GM23338 (cell line): ENCODE results near the gene PCIF1.

Experiments
- EZH2 ChIP-seq: fragments of 200-600 bp; sonication (generic); IDR thresholded peaks from one replicate; pipeline ENCODE4 v1.8.0; 2017; ENCODE audit warnings: antibody characterized with exemption, mild to moderate bottlenecking, low read depth; ENCODE audit not compliant: unreplicated experiment
- EZH2phosphoT487 ChIP-seq: fragments of 200-600 bp; sonication (generic); IDR thresholded peaks from one replicate; pipeline ENCODE4 v1.8.1; 2018; ENCODE audit warnings: antibody characterized with exemption; ENCODE audit not compliant: unreplicated experiment
- JUNB ChIP-seq: IDR thresholded peaks from one replicate; pipeline ENCODE4 v1.6.1; 2016; ENCODE audit warnings: antibody characterized with exemption; ENCODE audit not compliant: unreplicated experiment
- POLR2AphosphoS5 ChIP-seq: IDR thresholded peaks from 2 replicates; pipeline ENCODE4 v1.6.1; 2016; ENCODE audit warnings: antibody characterized with exemption, low read depth
- ZNF114 ChIP-seq: fragments of 250-450 bp; sonication (Bioruptor Pico); IDR thresholded peaks from 2 replicates; pipeline ENCODE4 v1.5.0; 2020; ENCODE audit warnings: mild to moderate bottlenecking, moderate library complexity
- ZNF331 ChIP-seq: fragments of 250-450 bp; sonication (Bioruptor Pico); IDR thresholded peaks from 2 replicates; pipeline ENCODE4 v1.5.0; 2020; ENCODE audit warnings: low read depth, mild to moderate bottlenecking, moderate library complexity
- TF ChIP-seq, protein P1 (sequence below), 2 experiments: fragments of 200-600 bp in 1 of 2; sonication (generic) in 1 of 2; conservative IDR thresholded peaks; 2 replicates each; pipeline versions ENCODE4 v1.5.1 to v1.6.1; 2016 to 2017; ENCODE audit warnings: antibody characterized with exemption in 2 of 2, low read depth in 2 of 2, mild to moderate bottlenecking in 2 of 2, moderate library complexity in 1 of 2
- TF ChIP-seq, protein P2 (sequence below): IDR thresholded peaks from one replicate; pipeline ENCODE4 v1.6.1; 2018; ENCODE audit warnings: antibody characterized with exemption; ENCODE audit not compliant: unreplicated experiment

DNA sequence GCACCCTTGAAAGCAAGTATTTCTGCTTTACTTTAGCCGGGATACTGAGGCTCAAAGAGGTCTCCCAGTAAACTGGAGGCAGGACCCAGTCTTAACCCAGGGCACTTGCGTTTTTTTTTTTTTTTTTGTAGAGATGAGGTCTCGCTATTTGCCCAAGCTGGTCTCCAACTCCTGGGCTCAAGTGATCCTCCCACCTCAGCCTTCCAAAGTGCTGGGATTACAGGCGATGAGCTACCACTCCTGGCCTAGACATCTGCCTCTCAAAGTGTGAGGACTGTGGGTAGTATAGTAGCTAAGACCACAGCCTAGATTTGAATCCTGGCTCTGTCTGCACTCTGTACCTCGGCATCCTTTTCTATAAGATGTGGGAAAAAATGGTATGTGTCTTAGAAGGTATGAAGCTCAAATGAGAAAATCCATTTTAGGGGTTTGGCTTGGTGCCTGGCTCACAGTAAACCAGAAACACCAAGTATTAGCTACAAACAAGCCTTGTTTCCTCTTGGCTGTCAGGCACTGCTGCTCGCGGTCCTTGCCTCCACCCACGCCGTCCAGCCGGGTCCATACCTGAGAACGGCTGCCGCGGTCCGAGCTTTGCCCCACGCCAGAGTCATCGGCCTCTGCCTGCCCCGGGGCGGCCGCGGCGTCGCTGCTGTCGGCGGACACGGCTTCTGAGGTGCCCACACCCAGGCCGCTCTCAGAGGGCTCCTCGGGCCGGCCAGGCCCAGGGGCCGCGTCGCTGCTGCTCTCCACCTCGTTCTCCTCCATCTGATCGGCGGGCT, 36.4 kb downstream of the PCIF1 start:
- TF ChIP-seq, protein P1, sequence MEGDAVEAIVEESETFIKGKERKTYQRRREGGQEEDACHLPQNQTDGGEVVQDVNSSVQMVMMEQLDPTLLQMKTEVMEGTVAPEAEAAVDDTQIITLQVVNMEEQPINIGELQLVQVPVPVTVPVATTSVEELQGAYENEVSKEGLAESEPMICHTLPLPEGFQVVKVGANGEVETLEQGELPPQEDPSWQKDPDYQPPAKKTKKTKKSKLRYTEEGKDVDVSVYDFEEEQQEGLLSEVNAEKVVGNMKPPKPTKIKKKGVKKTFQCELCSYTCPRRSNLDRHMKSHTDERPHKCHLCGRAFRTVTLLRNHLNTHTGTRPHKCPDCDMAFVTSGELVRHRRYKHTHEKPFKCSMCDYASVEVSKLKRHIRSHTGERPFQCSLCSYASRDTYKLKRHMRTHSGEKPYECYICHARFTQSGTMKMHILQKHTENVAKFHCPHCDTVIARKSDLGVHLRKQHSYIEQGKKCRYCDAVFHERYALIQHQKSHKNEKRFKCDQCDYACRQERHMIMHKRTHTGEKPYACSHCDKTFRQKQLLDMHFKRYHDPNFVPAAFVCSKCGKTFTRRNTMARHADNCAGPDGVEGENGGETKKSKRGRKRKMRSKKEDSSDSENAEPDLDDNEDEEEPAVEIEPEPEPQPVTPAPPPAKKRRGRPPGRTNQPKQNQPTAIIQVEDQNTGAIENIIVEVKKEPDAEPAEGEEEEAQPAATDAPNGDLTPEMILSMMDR (conservative IDR thresholded peaks at IDR 0.05; ENCODE audit: low read depth in 2 of 2), result no peak
- TF ChIP-seq POLR2AphosphoS5, result no peak
- TF ChIP-seq EZH2phosphoT487, result no peak
- TF ChIP-seq, protein P2, sequence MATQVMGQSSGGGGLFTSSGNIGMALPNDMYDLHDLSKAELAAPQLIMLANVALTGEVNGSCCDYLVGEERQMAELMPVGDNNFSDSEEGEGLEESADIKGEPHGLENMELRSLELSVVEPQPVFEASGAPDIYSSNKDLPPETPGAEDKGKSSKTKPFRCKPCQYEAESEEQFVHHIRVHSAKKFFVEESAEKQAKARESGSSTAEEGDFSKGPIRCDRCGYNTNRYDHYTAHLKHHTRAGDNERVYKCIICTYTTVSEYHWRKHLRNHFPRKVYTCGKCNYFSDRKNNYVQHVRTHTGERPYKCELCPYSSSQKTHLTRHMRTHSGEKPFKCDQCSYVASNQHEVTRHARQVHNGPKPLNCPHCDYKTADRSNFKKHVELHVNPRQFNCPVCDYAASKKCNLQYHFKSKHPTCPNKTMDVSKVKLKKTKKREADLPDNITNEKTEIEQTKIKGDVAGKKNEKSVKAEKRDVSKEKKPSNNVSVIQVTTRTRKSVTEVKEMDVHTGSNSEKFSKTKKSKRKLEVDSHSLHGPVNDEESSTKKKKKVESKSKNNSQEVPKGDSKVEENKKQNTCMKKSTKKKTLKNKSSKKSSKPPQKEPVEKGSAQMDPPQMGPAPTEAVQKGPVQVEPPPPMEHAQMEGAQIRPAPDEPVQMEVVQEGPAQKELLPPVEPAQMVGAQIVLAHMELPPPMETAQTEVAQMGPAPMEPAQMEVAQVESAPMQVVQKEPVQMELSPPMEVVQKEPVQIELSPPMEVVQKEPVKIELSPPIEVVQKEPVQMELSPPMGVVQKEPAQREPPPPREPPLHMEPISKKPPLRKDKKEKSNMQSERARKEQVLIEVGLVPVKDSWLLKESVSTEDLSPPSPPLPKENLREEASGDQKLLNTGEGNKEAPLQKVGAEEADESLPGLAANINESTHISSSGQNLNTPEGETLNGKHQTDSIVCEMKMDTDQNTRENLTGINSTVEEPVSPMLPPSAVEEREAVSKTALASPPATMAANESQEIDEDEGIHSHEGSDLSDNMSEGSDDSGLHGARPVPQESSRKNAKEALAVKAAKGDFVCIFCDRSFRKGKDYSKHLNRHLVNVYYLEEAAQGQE, result no peak
- TF ChIP-seq JUNB, result no peak
- TF ChIP-seq ZNF331, result no peak
- TF ChIP-seq ZNF114, result no peak
- TF ChIP-seq EZH2, result no peak
